A673 (cell line): ENCODE data around the gene ZNF232.
"Not testable (repeated sequence)": the region's sequence is repeated elsewhere in the genome, so short reads cannot be mapped to it uniquely, and the experiment has no call there.

Experiments
- CTCF ChIP-seq: fragments of 300-800, 200-600 bp; sonication (generic); conservative IDR thresholded peaks from 2 replicates; pipeline ENCODE4 v1.5.1; 2017; ENCODE audit warnings: low read depth, mild to moderate bottlenecking, antibody characterized with exemption, low read length, moderate library complexity, mixed read lengths
- EZH2 ChIP-seq: fragments of 200-600 bp; sonication (generic); IDR thresholded peaks from 2 replicates; pipeline ENCODE4 v1.6.1; 2017; ENCODE audit warnings: borderline replicate concordance, low read depth, mild to moderate bottlenecking, mixed read lengths, antibody characterized with exemption, low read length; ENCODE audit not compliant: poor library complexity, severe bottlenecking

GRCh38 chr17:5130687-5131086 lies 19.0 kb upstream of the ZNF232 start:
- not testable (repeated sequence) for TF ChIP-seq CTCF, EZH2
